ENCODE measurements around the gene GSTA1.
"Not testable (repeated sequence)": the region's sequence is repeated elsewhere in the genome, so short reads cannot be mapped to it uniquely, and the experiment has no call there.

Gene GSTA1

DNA sequence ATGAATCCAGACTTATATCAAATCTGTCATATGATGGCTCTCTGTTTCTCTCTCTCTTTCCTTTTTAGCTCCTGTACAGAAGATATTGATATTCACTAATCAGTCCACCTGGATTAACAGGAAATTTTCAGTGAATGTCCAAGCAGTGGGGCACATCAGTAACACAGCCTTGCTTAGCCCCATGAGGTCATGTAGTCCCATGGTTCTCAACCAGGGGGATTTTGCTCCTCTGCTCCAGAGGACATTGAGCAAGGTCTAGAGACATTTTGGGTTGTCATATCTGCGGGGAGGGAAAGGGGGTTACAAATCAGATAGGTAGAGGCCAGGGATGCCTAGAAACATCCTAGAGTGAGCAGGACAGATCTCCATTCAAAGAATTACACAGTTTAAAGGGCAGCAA, 810 bp downstream of the GSTA1 start:
- no peak for DNase-seq

DNA sequence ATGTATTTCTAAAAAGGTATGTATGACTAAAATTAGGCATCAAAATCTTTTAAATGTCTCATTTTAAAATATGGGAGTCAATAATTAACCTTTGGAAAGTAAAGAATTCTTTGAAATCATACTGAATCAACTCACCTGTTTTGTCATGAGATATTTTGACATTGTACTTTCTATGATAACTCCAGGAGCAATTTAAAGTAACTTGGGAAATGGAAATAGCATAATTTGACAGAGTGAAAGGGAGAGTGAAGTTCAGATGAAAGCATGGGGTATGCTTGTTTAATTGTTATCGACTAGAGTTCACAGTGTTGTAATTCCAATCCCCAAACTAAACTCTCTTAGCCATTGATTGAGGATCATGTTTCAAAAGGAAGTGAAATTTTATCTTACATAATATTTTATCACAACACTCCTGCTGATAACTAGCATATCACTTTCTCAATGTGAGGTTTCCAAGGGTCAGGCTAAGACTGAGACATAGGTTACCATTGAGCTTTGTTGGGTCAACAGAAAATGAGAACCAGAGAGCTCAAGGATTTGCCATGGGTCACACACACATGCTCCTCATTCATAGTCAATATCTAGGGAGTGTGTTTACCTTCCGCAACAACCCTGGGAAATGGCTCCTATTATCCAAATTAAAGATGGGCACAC, 2.3 kb downstream of the GSTA1 start:
- DNase-seq = no peak

DNA sequence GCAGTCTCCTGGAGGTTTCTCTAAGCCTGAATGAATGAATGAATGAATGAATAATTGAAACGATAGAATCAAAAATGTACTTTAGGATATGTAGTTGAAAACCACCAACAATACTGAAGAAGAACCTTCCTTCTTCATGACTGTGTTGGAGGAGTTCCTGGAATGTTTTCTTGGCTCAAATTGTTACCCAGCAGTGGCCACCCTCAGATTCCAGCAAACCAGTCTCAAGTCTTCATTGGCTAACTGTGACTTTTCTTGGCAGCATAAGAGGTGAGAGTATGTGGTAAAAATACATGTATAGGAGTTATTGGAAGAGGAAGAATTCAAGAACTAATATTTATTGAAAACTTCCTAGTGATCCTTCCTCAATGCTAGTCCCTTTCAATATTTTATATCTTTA, 4.3 kb downstream of the GSTA1 start:
- not testable (repeated sequence) for DNase-seq

DNA sequence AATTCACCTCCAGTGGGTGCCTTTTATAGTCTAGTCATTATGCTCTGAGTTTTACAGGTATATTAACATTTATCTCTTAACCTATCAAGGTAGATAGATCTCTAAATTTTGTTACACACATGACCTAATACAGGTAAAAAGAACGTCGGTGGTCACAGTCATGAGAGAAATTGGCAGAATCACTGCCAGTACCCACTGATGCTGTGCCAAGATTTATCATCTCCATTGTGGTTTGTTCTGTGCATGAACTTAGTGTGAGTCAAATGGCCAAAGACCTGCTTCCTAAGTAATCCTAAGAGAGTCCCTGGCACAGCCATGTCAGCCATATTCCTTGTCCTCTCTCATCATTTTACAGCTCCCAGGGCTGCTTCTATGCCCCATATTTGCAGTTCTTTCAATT, 9.2 kb downstream of the GSTA1 start:
- DNase-seq = not testable (repeated sequence)

DNA sequence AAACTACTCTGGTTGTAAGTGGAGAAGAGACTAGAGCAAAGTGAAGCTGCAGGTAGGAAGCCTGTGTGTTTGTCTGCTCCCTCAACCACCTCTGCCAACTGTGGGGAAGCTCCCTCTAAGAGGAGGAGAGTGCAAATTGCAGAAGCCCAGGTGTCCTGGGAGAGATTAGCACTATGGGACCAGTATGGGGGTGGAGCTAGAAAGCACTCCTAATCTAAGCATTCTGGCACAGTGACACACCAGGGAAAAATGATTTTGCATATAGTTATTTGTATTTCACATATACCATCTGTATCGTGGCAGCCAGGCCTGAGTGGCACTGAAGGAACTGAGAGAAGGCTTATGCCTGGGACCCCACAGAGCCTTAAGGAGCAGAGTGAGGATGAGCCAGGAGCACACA, 12.8 kb downstream of the GSTA1 start:
- no peak for DNase-seq

DNA sequence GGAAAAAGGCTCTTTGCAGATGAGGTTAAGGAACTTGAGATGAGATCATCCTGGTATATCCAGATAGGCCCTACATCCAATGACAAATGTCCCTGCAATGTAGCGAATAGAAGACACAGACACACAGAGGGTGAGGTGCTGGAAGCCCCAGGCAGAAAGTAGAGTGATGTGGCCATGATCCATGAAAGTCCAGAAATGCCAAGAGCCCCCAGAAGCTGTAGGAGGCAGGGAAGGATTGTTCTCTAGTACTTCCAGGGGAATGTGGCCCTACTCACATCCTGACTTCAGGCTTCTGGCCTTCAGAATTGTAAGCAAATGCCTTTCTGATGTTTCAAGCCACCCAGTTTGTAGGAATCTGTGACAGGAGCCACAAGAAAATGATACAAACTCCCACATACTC, 14.0 kb downstream of the GSTA1 start:
- not testable (repeated sequence) for DNase-seq

DNA sequence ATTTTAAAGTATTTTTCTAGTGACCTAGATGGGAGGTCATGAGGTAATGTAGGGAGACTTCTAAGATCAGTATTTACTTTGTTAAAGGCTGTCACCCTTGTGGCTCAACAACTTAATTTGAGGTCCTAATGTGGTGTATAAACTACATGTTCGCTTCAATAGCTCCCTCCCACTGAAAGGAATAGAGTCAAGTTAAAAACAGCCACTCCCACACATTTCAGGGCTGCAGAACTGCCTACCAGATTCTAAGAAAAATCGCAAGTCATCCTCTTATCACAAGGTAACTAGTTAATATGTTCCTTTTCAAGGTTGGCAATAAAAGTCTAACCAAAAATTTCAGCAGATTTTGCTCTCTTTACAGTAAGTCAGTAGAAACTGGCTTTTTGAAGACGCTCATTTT, 15.1 kb downstream of the GSTA1 start:
- DNase-seq = no peak

DNA sequence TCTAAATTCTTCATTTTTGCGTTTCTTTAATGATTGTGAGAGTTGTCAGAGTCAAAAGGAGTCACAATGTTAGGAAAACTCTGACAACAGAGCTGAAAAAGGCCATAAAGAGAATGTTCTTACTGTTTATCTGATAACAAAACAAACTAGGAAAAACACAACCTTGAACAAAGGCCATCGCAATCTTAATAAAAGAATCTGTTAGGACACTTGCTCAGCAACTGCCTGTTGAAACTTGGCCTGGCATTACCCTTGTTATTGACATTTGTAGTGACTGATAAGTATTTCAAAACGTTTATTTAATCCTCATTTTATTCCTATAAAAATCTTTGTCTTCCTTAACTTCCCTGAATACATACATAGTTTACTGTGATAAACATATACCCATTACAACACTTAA, 15.7 kb downstream of the GSTA1 start:
- DNase-seq = no peak

DNA sequence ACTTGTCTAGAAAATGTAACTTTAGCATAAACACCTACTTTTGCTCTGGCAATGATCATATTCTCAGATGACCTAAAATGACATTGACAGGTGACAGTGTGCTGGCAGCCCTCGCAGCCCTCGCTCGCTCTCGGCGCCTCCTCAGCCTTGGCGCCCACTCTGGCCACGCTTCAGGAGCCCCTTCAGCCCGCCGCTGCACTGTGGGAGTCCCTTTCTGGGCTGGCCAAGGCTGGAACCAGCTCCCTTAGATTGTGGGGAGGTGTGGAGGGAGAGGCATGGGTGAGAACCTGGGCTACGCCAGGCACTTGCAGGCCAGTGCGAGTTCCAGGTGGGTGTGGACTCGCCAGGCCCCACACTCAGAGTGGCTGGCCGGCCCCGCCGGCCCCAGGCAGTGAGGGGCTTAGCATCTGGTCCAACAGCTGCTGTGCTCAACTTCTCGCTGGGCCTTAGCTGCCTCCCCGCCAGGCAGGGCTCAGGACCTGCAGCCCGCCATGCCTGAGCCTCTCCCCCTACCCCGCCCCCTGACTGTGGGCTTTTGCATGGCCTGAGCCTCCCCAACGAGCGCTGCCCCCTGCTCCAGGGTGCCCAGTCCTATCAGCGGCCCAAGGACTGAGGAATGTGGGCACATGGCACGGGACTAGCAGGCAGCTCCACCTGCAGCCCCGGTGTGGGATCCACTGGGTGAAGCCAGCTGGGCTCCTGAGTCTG, 17.2 kb downstream of the GSTA1 start:
- no peak for DNase-seq

DNA sequence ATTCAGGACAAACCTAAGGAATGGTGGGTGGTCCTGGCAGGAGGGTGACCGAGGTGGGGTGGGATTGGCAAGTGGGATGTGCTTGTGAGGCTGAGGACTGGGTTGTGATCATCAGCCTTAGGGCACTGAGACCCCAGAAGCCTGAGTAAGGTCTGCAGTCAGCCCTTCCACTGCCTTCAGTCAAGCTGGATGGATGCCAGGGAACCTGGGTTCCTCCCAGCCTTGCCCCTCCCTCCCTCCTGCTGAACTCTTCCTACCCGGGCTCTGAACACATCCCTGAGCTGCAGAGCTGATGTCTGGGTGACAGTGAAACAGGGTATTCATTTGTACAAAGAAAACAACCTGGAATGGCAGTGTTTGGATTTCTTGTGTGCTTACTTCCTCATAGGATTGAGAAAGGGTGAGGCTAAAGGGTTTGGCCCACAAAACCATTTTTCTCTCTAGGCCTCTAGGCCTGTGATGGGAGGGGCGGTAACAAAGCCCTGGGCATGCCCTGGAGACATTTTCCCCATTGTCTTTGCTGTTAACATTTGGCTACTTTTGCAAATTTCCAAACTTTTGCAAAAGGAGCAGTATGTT, 20.8 kb downstream of the GSTA1 start:
- not testable (repeated sequence) for DNase-seq

DNA sequence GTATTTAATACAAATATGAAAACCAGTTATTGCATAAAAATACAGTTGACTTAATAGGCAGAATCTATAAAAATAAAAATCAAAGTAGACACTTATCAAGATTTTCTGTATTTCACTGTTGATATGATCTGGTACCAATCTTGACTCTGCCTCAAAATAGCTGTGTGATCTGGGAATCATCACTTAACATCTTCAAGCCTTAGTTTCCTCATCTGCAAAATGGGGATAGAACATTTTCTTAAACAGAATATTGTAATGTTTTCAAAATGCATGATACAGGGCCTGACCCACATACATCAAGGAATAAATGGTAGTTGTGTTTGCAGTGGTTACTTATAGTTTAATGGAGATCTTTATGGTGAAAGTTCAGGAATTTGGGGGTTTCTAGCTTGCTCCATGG, 21.4 kb downstream of the GSTA1 start:
- not testable (repeated sequence) for DNase-seq

DNA sequence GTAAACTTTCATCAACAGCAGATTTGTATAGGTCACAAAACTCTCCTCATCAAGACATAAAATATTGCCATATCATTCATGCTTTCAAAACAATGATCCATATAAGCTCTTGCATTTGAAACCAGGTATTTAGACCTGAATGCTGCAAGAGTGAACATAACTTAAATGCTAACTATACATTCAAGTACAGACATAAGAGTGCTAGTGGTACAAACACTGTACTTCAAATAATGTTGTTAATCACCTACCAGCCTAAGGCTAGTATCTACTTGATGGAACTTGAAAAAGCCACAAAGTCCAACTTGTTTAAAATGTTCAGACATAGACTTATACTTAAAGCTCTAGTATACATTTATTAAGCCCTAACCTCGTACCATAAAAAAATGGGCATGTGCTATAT, 24.4 kb downstream of the GSTA1 start:
- no peak for DNase-seq

DNA sequence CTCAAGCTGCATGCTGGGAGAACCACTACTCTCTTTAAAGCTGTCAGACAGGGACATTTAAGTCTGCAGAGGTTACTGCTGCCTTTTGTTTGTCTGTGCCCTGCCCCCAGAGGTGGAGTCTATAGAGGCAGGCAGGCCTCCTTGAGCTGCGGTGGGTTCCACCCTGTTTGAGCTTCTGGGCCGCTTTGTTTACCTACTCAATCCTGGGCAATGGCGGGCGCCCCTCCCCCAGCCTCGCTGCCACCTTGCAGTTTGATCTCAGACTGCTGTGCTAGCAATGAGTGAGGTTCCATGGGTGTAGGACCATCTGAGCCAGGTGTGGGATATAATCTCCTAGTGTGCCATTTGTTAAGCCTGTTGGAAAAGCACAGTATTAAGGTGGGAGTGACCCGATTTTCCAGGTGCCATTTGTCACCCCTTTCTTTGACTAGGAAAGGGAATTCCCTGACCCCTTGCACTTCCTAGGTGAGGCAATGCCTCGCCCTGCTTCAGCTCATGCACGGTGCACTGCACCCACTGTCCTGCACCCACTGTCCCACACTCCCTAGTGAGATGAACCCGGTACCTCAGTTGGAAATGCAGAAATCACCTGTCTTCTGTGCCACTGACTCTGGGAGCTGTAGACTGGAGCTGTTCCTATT, 26.8 kb downstream of the GSTA1 start:
- DNase-seq = not testable (repeated sequence)

DNA sequence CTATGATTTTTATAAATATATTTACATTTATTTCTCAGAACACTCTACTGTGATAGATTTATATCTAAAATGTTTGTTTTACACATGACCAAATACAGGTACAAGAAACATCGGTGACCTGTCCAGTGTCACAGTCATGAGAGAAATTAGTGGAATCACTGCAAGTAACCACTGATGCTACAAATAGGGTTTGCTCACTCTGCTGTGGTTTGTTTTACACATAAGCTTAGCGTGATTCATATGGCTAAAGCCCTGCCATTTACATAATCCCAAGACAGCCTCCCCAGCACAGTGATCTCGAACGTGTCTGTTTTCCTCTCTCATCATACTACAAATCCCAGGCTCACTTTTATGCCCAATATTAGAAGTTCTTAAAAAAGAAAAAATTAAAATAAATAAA, 34.2 kb downstream of the GSTA1 start:
- not testable (repeated sequence) for DNase-seq

DNA sequence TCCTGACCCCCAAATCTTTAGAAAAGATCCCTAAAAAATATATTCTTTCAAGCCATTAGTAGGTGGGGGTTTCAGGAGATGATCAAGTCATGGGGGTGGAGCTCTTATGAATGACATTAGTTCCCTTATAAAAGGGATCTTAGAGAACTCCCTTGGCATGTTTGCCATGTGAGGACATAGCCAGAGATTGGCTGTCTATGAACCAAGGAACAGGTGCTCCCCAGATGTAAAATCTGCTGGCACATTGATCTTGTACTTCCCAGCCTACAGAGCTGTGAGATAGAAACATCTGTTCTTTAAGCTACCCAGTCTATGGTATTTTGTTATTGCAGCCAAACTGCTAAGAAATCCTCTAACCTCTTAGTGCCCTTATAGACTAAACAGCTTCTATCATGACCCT, 36.0 kb downstream of the GSTA1 start:
- not testable (repeated sequence) for DNase-seq

DNA sequence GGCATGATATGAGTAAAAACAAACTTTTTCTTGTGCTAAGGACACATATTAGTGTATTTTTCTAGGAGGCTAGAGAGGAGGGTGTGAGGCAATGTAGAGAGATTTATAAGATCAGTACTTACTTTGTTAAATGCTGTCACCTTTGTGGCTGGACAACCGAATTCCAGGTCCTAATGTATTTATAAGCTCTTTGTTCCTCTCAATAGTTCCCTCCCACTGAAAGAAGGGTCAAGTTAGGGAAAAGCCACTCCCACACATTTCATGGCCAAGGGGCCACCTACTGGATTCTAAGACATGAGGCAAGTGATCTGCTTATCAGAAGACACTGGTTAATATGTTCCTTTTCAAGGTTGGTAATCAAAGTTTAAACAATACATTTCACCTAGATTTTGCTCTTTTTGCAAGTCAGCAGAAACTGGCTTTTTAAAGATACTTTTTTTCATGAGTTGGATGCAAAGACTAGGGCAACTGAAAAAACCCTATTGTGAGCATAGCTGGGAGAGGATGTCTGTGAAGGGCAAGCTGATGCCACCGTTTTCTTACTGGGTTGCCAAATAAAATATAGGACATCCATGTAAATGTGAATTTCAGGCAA, 40.2 kb downstream of the GSTA1 start, which contains the start of gene GSTA2:
GSTA2 (minus strand) TSS at position 154 of the 595 bp plus-strand sequence. CDS start 5,528 bp downstream, outside the sequence.
- not testable (repeated sequence) for DNase-seq

DNA sequence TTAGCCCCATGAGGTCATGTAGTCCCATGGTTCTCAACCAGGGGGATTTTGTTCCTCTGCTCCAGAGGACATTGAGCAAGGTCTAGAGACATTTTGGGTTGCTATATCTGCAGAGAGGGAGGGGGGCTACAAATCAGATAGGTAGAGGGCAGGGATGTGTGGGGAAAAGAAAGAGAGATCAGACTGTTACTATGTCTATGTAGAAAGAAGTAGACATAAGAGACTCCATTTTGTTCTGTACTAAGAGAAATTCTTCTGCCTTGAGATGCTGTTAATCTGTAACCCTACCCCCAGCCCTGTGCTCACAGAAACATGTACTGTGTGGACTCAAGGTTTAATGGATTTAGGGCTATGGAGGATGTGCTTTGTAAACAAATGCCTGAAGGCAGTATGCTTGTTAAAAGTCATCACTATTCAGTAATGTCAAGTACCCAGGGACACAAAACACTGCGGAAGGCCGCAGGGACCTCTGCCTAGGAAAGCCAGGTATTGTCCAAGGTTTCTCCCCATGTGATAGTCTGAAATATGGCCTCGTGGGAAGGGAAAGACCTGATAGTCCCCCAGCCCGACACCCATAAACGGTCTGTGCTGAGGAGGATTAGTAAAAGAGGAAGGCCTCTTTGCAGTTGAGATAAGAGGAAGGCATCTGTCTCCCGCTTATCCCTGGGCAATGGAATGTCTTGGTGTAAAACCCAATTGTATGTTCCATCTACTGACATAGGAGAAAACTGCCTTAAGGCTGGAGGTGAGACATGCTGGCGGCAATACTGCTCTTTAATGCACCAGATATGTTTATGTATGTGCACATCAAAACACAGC, 41.7 kb downstream of the GSTA1 start:
- DNase-seq = not testable (repeated sequence)

DNA sequence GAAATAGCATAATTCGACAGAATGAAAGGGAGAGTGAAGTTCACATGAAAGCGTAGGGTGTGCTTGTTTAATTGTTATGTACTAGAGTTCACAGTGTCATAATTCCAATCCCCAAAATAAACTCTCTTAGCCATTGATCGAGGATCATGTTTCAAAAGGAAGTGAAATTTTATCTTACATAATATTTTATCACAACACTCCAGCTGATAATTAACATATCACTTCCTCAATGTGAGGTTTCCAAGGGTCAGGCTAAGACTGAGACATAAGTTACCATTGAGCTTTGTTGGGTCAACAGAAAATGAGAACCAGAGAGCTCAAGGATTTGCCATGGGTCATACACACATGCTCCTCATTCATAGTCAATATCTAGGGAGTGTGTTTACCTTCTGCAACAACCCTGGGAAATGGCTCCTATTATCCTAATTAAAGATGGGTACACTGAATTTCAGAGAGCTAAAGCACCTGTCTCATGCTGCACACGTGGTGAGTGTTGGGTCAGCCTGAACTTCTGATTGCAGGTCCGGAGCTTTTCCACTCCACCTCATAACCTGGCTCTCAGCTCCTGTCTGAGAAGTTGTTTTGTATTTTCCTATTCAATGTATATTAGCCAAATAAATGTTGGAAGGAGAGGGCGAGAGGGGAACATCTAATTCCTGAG, 43.4 kb downstream of the GSTA1 start:
- DNase-seq = no peak

DNA sequence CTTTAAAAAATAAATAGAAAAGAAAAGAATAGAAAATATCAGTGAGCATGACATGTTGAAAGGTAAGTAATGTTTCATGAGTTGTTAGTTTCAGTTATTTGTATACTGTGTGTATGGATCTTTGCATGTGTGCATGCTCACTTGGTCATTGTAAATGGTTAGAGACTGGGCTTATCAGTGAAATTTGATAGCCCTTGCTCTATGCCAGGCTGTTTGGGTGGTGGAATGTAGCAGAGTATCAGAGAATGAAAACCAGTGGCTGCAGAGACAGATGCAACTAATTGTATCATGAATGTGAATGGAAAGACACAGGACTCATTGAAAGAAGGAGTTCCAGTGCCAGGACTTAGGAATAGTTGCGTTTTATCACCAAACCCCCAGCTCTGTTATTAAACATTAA, 44.5 kb downstream of the GSTA1 start:
- DNase-seq = no peak

DNA sequence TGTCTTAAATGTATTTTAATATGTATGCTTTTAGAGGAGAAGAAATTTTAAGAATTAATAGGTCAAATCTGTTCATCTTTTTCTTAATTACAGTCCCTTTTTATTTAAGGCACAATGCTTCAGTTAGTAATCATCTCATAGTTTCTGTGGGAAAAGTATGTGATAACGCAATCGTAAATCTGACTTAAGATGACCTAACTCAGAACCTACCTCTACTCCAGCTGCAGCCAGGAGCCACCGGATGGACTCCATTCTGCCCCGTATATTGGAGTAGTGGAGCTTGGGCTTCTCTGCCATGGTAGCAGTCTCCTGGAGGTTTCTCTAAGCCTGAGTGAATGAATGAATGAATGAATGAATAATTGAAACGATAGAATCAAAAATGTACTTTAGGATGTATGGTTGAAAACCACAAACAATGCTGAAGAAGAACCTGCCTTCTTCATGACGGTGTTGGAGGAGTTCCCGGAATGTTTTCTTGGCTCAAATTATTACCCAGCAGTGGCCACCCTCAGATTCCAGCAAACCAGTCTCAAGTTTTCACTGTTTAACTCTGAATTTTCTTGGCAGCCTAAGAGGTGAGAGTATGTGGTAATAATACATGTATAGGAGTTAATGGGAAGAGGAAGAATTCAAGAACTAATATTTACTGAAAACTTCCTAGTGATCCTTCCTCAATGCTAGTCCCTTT, 45.8 kb downstream of the GSTA1 start:
- not testable (repeated sequence) for DNase-seq

DNA sequence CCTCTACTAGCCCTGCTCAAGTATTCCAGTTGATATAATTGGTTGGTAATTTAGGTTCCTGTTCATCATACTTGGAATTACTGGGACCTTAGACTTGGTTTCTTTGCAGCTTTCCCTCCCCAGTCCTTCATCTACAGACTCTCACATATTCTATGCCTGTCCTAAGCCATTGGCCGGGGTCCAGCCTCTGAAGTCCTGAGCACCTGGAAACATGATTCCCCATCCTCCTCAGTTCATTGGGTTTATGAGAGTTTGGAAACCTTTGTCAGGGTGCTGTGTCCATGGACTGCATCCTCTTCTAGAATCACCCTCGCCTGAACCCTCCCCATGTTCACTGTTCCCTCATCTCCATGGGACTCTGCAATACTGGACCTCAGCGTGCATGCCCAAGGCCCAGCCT, 49.2 kb downstream of the GSTA1 start:
- DNase-seq = no peak
